Anterior cingulate cortex (tissue), 58 donors: ENCODE measurements around the gene INSC.
"Not testable (repeated sequence)": the region's sequence is repeated elsewhere in the genome, so short reads cannot be mapped to it uniquely, and the experiment has no call there.

Experiments
- DNase-seq, 58 donors: peaks; one replicate each; lab custom pipeline; 2025; lab: John Stamatoyannopoulos, UW

INSC gene, protein sequence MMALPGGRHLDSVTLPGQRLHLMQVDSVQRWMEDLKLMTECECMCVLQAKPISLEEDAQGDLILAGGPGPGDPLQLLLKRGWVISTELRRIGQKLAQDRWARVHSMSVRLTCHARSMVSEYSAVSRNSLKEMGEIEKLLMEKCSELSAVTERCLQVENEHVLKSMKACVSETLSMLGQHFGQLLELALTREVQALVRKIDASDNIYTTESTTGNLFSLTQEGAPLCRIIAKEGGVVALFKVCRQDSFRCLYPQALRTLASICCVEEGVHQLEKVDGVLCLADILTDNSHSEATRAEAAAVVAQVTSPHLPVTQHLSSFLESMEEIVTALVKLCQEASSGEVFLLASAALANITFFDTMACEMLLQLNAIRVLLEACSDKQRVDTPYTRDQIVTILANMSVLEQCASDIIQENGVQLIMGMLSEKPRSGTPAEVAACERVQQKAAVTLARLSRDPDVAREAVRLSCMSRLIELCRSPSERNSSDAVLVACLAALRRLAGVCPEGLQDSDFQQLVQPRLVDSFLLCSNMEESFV

DNA sequence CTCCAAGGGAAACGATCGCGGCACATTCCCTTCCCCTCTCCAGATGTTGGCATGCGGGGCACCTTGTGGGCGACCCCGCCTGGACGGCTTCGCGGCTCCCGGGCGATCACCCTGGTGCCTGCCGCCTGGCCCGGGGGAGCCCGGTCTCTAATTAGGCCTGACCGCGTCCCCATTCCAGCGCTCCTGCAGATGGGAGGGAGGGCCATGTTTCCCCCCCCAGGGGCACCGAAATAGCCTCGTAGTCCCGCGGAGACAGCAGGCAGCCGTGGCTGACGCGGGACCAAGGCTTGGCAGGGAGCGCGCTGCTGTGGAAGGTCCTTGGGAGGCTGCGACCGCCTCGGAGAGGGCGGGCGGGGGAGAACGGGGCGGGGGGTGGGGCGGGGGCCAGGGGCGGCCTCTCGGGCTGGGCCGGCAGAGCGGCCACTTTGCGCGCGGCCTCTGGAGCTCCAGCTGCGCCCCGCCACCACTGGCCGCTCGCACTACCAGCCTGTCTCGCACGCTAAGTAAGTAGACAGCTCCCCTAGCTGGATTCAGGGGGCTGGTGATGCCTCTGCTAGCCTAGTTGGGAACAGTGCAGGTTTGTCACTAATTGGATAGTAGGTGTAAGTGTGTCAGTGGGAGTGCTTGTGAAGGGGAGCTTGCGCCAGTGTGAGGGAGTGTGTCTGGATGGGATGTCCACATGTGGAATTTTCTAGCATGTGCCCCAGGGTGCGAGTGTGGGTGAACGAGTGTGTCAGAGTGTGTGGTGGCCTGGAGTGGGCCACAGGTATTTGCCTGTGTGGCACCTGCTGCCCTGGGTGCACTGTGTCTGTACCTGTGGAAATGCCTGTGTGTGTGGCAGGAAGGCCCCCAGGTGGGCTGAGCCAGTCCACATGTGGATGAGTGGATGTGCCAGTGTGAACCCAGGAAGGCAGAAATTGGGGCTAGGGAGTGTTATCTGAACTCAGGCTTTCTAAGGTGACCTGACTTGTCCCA lies at the start of gene INSC:
Gene INSC (plus strand): TSS at position 423 of the 975 bp plus-strand sequence. CDS start 34,252 bp downstream, outside the sequence.
- peak in 3 of 58 donors; percentile 2 to 8 (median 5) for DNase-seq

DNA sequence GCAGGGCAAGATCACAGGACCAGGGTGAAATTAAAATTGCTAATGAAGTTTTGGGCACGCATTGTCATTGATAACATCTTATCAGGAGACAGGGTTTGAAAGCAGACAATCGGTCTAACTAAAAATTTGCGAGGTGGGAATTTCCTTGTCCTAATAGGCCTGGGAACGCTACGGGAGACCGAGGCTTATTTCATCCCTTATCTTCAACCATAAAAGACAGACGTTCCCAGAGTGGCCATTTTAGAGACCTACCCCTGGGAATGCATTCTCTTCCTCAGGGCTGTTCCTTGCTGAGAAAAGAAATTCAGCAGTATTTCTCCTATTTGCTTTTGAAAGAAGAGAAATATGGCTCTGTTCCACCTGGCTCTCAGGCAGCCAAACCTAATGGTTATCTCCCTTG lies 45.0 kb upstream of the INSC start:
- DNase-seq = not testable (repeated sequence)

DNA sequence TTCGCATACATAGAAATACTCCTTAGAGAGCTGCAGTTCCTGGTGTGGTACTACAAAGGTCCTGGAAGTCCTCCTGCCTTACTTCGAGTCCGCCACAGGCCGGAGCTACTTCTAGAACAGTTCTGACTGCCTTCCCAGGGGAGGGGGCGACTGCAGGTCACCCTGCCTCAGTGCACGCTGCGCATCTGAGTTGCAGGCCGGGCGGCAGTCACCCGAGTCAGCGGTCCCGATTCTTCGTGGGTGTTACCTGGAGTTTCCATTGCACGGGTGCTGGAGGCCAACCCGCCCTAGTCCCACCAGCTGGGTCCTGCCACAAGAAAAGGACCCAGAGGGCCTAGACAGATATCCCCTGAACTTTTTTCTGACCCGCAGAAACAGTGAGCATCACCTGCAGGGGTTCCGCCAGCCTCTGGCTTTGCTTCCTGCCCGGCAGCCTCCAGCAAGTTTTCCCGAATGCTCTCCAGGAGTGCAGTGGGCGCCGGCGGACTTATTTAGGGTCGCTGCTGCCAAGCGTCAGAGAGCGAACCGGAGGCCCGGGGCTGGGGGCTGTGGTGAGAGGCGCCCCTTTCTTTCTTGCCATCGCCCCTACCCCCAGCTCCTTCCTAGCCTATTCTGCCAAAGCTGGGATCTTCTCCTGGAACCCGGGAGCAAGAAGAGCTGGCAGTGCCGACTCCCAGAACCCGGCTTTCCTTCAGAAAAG lies 43.0 kb upstream of the INSC start:
- DNase-seq = no peak

DNA sequence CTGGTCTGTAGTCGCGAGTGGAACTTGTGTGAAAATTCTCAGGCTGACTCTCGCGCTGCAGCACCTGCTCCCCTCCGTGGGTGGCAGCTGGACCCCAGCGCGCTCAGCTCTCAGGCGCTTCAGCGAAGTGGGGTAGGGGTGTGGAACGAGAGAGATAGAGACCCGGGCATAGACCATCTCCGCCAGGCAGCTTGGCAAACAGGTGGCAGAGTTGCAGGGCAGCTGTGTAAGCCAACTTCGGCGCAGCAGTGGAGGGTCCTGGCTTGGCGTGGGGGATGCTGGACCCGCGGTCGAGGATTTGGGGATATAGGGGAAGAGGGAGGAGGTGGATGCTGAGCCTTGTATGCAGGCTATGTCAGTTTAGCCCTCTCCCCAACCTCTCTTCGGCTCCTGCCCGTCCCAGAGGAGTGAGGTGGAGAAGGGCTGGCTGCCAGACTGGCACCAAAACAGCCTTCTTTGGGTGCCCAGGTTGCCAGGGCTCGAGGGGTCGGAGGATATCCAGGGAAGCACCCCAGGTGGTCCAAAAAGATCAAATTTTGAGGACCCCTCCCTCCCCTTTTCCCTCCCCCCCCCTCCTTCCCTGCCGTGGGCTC lies 42.1 kb upstream of the INSC start:
- no peak for DNase-seq

DNA sequence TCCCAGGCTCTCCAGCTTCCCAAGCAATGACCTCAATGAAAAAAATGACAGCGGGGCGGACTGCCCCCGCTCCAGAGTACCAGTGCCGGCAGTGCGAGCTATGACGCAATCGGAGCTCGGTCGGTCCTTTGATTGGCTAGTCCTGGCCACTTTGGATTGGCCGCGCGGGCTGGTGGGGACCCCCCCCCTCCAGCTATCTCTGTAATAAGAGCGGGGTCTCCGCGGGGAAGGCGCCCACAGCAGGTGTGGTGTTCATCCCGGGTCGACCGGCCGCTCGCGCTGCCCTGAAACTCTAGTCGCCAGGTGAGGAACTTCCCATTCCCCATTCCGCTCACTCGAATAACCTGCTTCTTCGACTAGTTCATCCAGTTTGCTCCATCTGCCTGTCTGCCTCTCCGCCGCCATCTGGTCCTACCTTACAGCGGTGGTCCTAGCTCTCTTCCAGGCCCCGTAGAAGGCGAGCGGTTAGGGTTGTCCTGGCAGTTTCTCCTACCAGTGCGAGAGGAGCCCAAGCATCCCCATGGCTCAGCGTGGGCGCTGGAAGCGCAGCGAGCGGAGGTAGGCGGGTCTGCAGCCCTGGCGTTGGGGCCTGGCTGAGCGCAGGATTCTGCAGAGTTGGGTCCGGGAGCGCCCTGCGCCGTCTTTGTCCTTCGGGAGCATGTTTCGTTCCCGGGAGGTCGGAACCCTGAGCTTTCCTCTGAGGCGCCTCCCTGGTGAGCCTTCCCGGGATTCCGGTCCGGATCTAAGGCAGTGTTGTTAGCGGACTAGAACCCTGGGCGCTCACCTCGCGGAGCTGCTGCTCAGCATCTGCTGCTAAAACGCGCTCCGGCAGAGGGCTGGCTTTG lies 41.1 kb upstream of the INSC start, which contains the start of gene CALCB:
Gene CALCB (plus strand): TSS at position 233 of the 845 bp plus-strand sequence. CDS start 1,126 bp downstream, outside the sequence.
- DNase-seq = peak in 13 of 58 donors; percentile 6 to 44 (median 16)

DNA sequence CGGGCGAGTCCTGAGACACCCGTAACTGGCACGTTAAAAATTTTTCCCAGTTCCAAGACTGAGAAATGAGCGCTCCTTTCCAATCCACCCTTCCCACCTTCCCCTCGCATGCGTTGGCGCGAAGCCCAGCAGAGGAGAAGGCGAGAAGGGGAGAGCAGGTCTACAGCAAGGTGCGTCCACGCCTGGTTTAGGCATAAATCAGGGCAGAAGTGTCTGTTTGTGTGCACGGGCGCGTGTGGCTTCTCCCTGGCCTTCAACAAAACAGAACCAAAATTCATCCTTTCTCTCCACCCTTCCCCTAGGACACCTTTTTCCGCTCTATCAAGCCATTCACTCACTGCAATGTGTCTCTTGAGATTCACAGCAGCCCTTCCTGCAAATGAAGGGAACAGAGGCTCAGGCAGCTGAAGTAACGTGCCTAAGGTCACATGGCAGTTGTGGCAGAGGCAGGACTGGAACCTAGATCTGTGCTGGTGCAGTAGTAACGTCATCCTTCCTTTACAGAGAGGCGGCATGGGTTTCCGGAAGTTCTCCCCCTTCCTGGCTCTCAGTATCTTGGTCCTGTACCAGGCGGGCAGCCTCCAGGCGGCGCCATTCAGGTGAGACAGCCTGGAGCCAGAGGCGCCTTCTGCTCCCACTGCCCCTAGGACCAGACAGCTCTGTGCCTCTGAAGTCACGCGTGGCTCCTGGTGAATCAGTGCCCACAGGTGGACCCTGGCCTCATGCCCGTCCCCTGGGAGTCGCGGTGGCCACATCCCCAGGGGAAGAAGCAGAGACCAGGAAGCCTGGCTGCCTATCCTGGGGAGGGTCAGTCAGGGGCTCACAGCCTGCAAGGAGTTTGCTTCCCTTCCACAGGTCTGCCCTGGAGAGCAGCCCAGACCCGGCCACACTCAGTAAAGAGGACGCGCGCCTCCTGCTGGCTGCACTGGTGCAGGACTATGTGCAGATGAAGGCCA lies 40.2 kb upstream of the INSC start:
- peak in 51 of 58 donors; percentile 15 to 81 (median 42) for DNase-seq

DNA sequence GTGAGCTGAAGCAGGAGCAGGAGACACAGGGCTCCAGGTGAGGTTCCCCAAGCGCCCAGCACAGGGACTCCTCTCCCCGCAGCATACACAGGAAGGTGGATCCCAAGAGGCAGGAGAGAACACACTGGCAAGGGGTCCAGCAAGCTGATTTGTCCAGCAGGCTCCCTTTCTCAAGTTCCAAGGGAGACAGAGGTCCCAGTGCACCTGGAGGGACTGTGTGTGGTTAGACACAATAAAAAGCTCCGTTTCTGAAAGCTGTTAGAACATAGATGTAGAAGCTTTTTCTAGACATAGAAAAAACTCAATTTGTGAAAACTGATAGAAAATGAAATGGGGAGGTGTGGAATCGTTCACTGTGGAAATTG lies 39.6 kb upstream of the INSC start:
- no peak for DNase-seq

DNA sequence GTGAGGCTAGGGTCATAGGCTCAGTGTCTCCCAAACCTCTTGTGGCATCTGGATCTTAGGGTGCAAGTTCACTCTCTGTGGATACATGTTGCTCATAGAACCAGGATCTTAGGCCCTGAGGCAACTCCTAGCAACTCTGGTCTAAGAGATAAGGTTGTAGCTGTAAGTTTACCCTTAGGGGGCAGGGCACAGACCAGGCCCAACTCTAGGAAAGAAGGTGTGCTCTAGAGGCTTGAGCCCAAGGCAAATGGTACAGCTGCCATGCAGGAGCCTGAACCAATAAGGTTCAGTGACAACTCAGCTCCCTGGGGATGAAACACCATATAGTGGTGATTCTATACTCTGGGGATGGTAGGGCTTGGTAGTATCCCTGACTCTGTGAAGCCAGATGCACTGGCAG lies 23.5 kb upstream of the INSC start:
- DNase-seq = no peak

DNA sequence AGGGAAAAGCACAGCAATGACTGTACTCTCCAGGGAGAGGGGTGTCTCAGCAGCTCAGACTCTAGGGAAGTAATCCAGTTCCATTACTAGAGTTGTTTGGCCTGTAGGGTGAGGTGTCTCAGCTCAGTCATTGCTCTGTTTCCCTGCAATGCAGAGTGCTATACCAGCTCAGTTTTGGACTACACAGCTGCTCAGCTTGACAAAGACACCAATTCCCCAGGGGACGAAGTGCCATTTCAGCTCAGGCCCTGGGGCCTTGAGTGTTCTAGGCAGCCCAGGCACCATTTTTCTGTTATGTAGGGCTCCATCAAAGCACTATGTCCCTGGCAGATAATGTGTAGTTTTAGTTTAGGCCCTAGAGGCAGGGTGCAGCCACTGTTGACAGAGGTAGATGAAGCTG lies 23.1 kb upstream of the INSC start:
- no peak for DNase-seq

DNA sequence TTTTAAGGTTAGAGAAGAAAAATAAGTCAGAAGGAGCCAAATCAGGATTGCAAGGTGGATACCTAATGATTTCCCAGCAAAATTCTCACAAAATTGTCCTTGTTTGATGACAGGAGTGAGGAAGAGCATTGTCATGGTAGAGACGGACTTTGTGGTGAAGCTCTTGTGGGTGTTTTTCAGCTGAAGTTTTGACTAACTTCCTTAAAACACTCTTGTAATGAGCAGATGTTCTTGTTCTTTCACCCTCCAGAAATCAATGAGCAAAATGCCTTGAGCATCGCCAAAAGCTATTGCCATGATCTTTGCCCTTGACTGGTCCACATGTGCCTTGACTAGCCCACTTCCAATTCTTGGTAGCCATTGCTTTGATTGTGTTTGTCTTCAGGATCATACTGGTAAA lies 21.3 kb upstream of the INSC start:
- DNase-seq = no peak

DNA sequence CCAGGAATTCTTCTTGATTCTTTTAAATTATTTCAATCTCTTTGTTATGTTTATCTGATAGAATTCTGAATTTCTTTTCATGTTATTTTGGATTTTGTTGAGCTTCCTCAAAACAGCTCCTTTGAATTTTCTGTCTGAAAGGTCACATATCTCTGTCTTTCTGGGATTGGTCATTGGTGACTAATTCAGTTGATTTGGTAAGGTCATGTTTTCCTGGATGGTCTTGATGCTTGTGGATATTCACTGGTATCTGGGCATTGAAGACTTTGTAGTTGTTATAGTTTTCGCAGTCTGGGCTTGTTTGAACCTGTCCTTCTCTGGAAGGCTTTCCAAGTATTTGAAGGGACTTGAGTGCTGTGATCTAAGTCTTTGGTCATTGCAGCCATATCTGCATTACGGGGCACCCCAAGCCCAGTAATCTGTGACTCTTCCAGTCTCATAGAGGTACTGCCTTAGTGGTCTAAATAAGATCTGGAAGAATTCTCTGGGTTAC lies 18.9 kb upstream of the INSC start:
- DNase-seq = no peak

DNA sequence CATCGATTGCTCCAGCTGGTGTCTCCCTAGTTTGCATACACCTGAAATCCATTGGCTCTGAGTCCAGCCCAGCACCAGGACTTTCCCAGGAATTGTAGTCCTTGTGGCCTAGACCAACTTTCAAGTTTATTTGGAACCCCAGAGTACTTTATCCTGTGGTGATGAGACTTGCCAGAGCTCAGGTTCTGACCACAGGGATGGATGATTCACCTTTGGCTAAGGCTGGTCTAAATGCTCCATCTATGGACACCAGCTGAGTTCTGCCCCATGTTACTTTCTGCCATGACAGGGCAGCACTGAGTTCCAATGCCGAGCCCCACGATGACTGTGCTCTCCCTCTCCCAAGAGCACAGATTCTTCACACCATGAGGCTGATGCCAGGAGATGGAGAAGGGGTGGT lies 17.3 kb upstream of the INSC start:
- no peak for DNase-seq

DNA sequence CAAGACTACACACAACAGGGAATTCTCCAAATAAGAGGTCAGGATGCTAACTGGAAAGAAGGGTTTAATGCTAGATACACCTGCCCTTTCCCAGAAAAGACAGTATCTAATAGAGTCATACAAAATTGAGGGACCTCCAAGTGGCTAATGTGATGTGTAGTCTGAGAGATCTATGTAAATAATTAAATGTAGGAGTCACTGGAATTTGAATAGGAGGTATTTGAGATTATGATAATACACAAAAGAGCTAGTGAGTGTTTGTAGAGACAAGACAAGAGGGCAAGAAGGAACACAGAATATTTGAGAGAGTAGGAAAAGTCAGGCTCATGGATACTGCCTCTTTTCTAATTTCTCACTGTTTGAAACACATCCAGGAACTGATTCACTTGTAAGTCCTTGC lies 15.5 kb upstream of the INSC start:
- DNase-seq = no peak

DNA sequence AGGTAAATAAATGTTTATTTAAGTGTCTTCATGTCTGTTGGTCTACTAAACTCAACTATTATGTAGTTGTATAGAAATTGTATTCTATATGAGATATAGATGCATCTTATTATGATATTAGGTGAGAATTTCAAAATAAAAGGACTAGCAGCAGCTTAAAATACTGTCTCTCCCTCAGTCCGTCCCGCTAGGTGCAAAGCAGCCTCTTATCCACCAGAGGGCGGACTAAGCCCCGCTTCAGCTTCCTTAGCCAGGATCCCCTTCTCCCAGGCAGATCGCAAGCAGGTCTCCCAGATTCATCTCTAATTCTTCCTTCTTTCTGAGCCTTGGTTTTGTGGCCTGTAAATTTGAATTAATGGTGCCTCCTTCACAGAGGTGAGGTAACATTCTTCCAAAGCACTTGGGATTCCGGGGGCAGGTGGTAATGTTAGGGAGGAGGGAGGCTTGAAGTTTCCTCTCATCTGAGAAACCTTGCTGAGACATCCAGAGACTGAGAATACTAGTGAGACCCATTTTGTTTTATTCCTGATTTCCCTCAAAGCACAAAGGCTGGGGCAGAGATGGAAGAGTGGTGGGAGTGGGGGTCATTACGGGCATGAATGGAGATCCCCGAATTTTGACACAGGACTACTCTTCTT lies 13.5 kb upstream of the INSC start:
- DNase-seq = peak in 42 of 58 donors; percentile 7 to 72 (median 32)

DNA sequence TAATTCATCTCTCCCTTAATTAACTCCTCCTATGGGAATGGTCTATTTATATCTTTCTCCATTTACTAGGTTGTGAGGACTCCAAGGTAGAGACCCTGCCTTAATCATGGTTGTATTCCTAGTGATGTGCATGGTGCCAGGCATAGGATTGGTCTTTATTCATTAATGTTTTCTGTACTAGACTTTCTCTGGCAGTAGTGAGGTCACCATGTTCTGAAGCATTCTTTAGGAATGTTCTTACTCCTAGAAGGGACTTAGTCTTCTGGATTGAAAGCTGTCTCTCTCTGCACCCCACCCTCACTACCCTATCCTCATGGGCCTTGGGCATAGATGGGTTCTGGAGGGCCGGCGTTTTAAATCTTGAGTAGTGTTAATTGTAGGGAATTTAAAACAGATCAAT lies 10.6 kb upstream of the INSC start:
- no peak for DNase-seq

DNA sequence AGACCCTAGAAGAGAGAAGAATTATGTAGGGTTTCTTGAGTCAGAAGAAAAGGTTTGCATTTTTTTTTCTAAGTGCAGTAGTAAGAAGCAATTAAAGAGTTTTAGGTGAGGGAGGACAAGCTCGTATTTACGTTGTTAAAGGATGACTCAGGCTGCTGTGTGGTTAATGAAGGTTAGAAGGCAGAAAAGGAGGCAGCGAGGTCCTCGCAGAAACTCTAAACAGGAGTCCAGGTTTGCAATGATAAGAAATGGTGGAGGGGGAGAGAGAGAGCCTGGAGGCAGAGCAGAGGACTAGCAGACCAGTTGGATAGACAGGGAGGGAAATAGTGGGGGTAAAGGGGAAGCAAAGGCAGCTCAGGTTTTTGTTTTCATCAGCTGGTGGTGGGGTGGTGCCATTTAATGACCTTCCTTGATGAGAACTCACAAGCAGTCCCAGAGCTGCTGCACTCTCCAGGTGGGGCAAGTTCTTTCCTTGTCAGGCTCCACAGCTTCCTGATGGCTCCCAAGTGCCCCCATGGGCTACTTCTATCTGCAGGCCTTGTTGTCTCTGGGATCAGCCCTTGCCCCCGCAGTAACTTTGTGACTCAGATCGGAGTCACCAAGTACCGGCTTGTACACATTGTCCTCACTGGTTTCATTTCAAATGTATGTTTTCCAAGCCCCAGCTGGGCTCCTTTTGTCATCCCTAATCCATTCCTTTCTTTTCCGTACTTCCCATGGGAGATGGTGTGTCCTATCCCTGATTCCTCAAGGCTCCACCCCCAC lies 8.3 kb upstream of the INSC start:
- DNase-seq = no peak
